Astrocyte of the spinal cord (primary cell): ENCODE results near the gene SLC38A11.
"Not testable (repeated sequence)": the region's sequence is repeated elsewhere in the genome, so short reads cannot be mapped to it uniquely, and the experiment has no call there.

ENCODE experiments used
- DNase-seq: peaks from one replicate; pipeline ENCODE4 v3.0.0; 2011; ENCODE audit warnings: low read depth, low spot score
- H3K4me3 ChIP-seq: 2 replicates; pipeline ENCODE4 v1.5.1; 2011; ENCODE audit warnings: low read depth, mild to moderate bottlenecking, low read length, moderate library complexity
- CTCF ChIP-seq: IDR thresholded peaks from 2 replicates; pipeline ENCODE4 v1.5.1; 2012; ENCODE audit warnings: low read depth, mild to moderate bottlenecking, low read length, inconsistent platforms
- in situ Hi-C: cut with HindIII; loops from 2 replicates; pipeline ENCODE4 v1.10.0; 2017; ENCODE audit warnings: low sequenced_read_pairs

Gene SLC38A11

GRCh38 chr2:164871404-164871803, 83.9 kb downstream of the SLC38A11 start:
- in situ Hi-C loops: no loop called here
- no peak for DNase-seq

GRCh38 chr2:164869420-164869772, 85.9 kb downstream of the SLC38A11 start:
- H3K4me3 ChIP-seq: no peak overlapping the region
- DNase-seq: no peak
- in situ Hi-C loops: no loop called here
- no peak for TF ChIP-seq CTCF

More at GRCh38 chr2:164871404-164871803, 83.9 kb downstream of the SLC38A11 start:
- H3K4me3 ChIP-seq: no peak overlapping the region
- TF ChIP-seq CTCF: no peak

DNA sequence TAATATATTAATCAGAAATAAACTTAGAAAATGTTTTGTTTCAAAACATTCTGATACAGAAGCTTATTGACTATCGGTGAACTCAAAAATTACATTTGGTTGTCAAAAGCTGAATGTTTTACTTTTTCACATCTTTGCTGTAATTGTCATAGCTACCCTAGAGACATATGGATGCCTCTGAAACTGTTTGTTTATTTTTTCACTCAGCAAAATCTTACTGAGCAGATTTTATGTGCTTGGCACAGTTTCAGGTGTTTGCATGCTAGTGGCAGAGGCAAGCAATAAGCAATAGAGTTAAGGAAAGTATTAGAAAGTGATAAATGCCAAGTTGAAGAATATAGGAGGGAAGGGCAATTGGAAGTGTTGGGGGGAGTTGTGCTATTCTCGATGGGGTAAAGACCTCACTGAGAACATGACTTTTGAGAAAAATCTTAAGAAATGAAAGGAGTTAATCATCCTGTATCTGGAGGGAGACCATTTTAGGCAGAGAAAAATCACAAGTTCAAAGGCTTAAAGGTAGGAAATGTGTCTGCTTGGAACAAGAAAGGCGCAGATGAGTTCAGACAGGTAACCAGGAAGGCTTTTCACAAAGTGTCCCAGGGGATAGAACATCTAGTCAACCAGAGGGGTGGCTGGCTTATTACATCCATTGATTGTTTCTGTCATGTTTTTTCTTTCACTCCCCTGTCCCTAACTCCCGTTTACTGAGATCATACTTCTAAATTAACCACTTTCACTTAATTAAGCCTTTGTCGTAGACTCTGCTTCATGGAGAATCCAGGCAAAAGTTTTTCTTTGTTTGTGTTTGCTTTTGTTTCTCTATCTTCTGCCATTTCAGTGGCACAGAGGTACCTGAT, 86.5 kb downstream of the SLC38A11 start:
- DNase-seq: no peak
- in situ Hi-C loops: no loop called here
- H3K4me3 ChIP-seq: no peak overlapping the region
- no peak for TF ChIP-seq CTCF

- no peak for TF ChIP-seq CTCF
- DNase-seq: no peak
- H3K4me3 ChIP-seq: no peak overlapping the region
- in situ Hi-C loops: no loop called here
Observed at GRCh38 chr2:164867779-164868397, 87.4 kb downstream of the SLC38A11 start.

DNA sequence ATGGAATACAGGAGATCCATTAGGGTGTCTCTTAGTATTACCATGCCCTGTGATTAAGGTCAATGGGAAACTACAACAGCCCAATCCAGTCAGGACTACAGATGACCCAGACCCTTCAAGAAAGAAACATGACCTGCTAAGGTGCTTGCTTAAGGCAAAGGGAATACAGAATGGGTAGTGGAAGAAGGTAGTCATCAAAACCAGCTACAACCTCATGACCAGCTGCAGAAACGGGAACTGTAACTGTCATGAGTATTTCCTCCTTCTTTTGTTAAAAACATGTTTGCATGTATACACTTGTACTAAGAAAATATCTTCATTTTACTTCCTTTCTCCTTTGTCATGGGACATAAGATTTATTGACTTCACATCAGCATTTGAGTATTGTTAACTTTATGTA, 88.9 kb downstream of the SLC38A11 start:
- DNase-seq, in situ Hi-C loops: not testable (repeated sequence)

DNA sequence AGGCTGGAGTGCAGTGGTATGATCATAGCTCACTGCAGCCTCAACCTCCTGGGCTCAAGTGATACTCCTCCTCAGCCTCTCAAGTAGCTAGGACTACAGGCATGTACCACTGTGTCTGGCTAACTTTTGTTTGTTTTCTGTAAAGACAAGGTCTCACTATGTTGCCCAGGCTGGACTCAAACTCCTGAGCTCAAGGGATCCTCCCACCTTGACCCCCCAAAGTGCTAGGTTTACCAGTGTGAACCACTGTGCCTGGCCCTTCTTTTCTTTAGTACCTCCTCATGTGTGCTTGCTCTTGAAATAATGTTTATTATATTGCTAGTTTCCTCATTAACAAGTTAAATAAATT, 94.7 kb downstream of the SLC38A11 start:
- TF ChIP-seq CTCF: no peak
- DNase-seq: no peak
- H3K4me3 ChIP-seq: no peak overlapping the region
- in situ Hi-C loops: no loop called here

More for the DNA sequence above, 88.9 kb downstream of the SLC38A11 start:
- H3K4me3 ChIP-seq: not testable (repeated sequence)

GRCh38 chr2:164859906-164860693, 95.2 kb downstream of the SLC38A11 start:
- H3K4me3 ChIP-seq, in situ Hi-C loops, DNase-seq: not testable (repeated sequence)
